ENCODE measurements around the gene PPP1CB.

PPP1CB gene

GRCh38 chr2:28751252-28751955, at the start of gene PPP1CB:
Gene PPP1CB (plus strand): TSS chr2:28751830. CDS start chr2:28752125, 295 bp downstream.
- TF ChIP-seq CTCF (IDR thresholded peaks at IDR 0.05; ENCODE audit: low read depth, low read length, missing control alignments), result peak; percentile 13
- DNase-seq (ENCODE audit: low read depth), result peak; percentile 84
- H3K4me3 ChIP-seq (ENCODE audit: low read depth, low read length), result peak within 1 kb of the TSS; percentile 82
- in situ Hi-C loops (cut with HindIII; ENCODE audit: low sequenced_read_pairs), result loop anchor here (10.0 kb wide), 1 partner anchor 167 kb away; no protein-coding TSS in a partner anchor

- in situ Hi-C loops (cut with HindIII; ENCODE audit: low sequenced_read_pairs), result no loop called here
- H3K4me3 ChIP-seq (ENCODE audit: low read depth, low read length), result no peak overlapping the region
- no peak for TF ChIP-seq CTCF (IDR thresholded peaks at IDR 0.05; ENCODE audit: low read depth, low read length, missing control alignments)
Observed at GRCh38 chr2:28702415-28702861, 49.2 kb upstream of the PPP1CB start.

GRCh38 chr2:28702878-28703277, 48.8 kb upstream of the PPP1CB start:
- in situ Hi-C loops (cut with HindIII; ENCODE audit: low sequenced_read_pairs), result no loop called here
- no peak for TF ChIP-seq CTCF (IDR thresholded peaks at IDR 0.05; ENCODE audit: low read depth, low read length, missing control alignments)
- DNase-seq (ENCODE audit: low read depth), result no peak
- no peak overlapping the region for H3K4me3 ChIP-seq (ENCODE audit: low read depth, low read length)

More at GRCh38 chr2:28702415-28702861, 49.2 kb upstream of the PPP1CB start:
- DNase-seq (ENCODE audit: low read depth), result no peak

GRCh38 chr2:28704621-28705020, 47.0 kb upstream of the PPP1CB start:
- DNase-seq (ENCODE audit: low read depth), result no peak
- TF ChIP-seq CTCF (IDR thresholded peaks at IDR 0.05; ENCODE audit: low read depth, low read length, missing control alignments), result no peak
- H3K4me3 ChIP-seq (ENCODE audit: low read depth, low read length), result no peak overlapping the region
- in situ Hi-C loops (cut with HindIII; ENCODE audit: low sequenced_read_pairs), result no loop called here

GRCh38 chr2:28705751-28706440, 45.7 kb upstream of the PPP1CB start:
- no peak overlapping the region for H3K4me3 ChIP-seq (ENCODE audit: low read depth, low read length)
- in situ Hi-C loops (cut with HindIII; ENCODE audit: low sequenced_read_pairs), result no loop called here
- DNase-seq (ENCODE audit: low read depth), result no peak
- no peak for TF ChIP-seq CTCF (IDR thresholded peaks at IDR 0.05; ENCODE audit: low read depth, low read length, missing control alignments)

GRCh38 chr2:28707592-28707991, 44.0 kb upstream of the PPP1CB start:
- H3K4me3 ChIP-seq (ENCODE audit: low read depth, low read length), result no peak overlapping the region
- TF ChIP-seq CTCF (IDR thresholded peaks at IDR 0.05; ENCODE audit: low read depth, low read length, missing control alignments), result no peak
- in situ Hi-C loops (cut with HindIII; ENCODE audit: low sequenced_read_pairs), result no loop called here
- DNase-seq (ENCODE audit: low read depth), result no peak
